Muscle of back (tissue), 11 donors: ENCODE results near the gene CASTOR2. TPM values are rescaled to one million over a fixed set of nuclear protein-coding genes. Genes with fewer than 3 reads are reported as not detected.
"Not testable (repeated sequence)": the region's sequence is repeated elsewhere in the genome, so short reads cannot be mapped to it uniquely, and the experiment has no call there.

Experiments
- DNase-seq, 3 donors: peaks; one replicate each; pipeline versions ENCODE4 v3.0.0 to v3.0.0-alpha.2; 2013
- polyA plus RNA-seq, 10 donors: library from polyadenylated mRNA; unstranded; fragments of 120-200 nt; gene quantifications; one replicate each; pipeline ENCODE4 v1.2.1, GENCODE V29; 2013; ENCODE audit not compliant: insufficient read length in 10 of 10

Gene CASTOR2
- polyA plus RNA-seq, 10 donors = 7.5 to 18.4 (median 11.3) TPM

- DNase-seq = no peak
Observed at GRCh38 chr7:74993121-74993520, 28.6 kb downstream of the CASTOR2 start.

- DNase-seq = not testable (repeated sequence)
Observed at GRCh38 chr7:74994869-74995543, 30.5 kb downstream of the CASTOR2 start.

DNA sequence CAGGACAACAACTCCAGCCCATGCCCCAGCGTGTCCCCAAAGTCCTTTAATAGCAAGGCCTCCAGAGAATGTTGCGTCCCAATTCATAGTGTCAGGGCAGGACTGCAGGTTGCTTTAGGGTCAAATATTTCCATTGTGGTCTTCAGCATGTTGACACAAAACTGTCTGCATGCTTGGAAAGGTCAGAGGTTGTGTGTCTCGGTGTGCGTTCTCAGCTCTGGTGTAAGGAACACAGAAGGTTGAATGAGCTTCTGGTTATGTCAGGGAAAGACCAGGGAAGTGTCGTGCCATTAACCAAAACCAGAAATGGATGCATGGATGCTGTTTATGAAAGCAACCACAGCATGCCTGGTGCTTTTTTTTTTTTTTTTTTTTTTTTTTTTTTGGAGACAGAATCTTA is 31.9 kb downstream of the CASTOR2 start:
- not testable (repeated sequence) for DNase-seq

DNA sequence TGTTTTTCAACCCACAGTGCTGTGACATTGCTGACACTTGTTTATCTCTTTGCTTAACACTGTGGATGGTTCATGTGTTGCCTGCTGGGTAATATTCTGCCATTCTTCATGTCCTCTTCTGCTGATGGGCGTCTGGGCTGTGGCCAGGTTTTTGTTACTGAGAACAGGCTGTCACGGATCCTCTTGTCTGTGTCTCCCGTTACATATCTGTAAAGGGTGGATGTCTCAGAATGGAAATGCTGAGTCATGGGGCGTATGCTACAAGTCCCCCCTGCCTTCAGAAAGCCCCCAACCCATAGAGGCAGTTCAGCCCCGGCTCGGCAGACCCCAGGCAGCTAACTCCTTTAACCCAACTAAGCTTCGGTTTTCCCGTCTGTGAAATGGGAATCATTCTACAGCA is 33.3 kb downstream of the CASTOR2 start:
- DNase-seq = peak in 2 of 3 donors; percentile 16 to 29

- DNase-seq = not testable (repeated sequence)
Observed at GRCh38 chr7:75001356-75001755, 36.9 kb downstream of the CASTOR2 start.

DNA sequence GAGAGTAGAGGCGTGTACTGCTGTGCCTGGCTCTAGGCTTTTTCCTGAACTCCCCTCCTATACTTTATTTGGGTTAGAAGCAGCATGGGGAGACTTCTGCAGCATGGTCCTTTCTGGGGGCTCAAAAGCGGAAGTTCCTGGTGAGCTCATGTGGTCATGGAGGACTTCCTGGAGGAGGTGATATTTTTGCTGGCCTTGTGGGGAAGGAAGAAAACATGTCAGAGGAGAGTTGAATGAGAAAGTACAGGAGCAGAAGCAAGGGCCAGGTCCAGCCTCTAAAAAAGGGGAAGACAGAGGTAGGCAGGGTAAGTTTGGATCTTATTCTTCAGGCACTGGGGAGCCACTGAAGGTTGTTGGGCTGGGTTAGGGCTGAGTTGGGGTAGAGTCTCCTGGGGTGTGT is 45.5 kb downstream of the CASTOR2 start:
- DNase-seq = no peak

GRCh38 chr7:75017832-75018231 is 53.3 kb downstream of the CASTOR2 start:
- DNase-seq = no peak

- DNase-seq = no peak
Observed at GRCh38 chr7:75018570-75019364, 54.3 kb downstream of the CASTOR2 start.

DNA sequence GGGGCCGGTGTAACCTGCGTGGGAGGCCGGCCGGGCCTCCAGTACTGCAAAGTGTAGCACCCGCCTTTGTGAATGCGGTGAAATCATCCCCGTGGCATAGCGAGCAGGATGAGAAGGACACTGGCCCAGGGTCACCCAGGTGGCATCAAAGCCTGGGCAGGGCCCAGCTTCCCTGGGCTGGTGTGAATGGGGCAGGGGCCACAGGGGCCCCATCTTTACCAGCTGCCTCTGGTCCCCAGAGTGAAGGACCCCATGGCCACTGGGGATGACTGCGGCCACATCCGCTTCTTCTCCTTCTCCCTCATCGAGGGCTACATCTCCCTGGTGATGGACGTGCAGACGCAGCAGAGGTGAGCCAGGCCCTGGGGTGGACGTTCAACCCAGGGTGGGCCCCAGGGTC is 55.3 kb downstream of the CASTOR2 start:
- no peak for DNase-seq

- DNase-seq = no peak
Observed at GRCh38 chr7:75024922-75025321, 60.4 kb downstream of the CASTOR2 start.

- DNase-seq = no peak
Observed at GRCh38 chr7:75028299-75028698, 63.8 kb downstream of the CASTOR2 start.

- DNase-seq = no peak
Observed at GRCh38 chr7:75033064-75033463, 68.6 kb downstream of the CASTOR2 start.

GRCh38 chr7:75033826-75034225 is 69.3 kb downstream of the CASTOR2 start:
- DNase-seq = no peak

DNA sequence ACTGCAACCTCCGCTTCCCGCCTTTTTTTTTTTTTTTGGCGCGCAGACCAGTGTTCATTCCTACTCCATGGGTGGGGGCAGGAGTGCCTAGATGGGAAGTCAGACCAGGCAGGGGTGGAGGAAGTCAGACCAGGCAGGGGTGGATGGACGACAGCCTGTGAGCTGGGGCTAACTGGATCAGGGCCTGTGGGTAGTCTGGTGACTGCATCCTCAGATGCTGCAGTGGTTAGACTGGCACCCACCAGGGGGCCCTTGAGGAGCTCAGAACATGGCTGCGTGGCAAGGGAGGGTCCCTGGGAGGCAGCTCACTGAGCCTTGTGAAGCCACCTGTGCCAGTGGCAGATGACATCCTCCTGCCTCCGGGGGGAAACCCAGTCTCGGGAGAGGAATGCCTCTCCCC is 74.0 kb downstream of the CASTOR2 start:
- DNase-seq = no peak

DNA sequence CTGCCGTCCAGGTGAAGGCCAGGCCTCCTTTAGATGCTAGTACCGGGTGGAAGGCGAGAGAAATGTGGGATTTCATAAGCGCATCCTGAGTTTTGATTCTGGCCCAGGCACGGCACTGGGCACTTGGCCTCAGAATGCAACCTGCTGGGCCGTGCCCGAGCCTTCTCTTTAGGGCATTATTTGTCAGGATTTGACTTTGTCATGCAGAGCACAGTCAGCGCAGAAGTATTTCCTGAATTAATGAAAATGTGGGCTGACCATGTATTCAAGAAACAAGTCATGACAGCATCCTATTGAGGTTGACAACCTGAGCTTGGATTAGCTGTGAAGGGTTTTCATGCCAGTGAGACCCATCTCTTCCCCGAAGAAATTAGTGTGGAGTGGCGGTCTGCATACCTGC is 74.7 kb downstream of the CASTOR2 start:
- no peak for DNase-seq

DNA sequence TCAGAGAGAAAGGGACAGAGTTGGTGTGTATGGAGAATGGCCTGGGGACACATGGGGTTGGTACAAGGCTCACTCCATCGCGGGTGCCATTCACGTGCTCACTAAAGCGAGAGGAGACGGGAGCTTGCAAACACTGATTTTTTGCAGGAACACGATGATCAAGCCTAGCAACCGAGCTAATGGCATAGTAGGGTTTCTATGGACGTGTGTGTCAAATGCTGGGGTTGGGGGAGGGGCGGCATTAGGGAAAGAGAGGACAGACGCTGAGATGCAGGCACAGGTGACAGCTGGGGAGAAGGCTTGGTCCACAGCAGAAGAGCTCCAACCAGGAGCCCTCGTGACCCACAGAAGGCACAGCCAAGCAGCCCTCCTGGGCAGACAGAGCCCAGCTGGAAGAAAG is 75.2 kb downstream of the CASTOR2 start:
- DNase-seq = no peak

DNA sequence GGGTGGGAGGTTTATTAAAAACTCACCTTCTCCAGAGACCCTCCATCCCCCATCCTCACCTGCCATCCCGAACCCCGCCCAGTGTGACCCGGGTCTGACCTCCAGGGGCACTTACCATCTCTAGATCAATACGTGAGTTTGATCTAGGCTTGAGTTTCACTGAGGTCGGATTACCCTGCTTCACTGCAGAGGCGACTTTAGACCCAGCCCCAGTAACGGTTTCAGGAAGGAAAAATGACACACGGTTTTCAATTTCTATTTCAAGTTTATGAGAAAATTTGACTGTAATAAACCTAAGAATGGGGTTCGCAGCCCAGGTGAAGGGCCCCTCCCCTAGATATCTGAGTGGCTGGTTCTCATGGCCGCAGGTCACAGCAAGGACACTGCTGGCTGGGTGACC is 76.0 kb downstream of the CASTOR2 start:
- DNase-seq = no peak

DNA sequence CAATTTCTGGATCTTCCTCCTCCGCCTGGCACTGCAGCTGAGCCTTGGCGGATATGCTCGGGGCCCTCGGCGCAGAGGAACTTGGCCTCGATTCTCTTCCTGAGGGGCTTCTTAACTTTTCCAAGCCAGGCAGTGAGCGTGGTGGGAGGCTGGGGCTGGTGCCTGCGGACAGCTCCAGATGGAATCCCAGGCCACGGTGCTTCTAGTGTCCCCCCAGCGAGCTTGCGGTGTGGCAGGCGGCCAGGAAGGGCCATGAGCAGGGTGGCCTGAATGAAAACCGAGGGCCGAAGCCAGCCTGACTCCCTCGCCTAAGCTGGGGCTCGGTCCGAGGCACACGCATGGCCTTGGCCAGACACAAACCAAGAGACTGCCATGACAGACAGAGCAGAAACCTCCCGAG is 77.8 kb downstream of the CASTOR2 start:
- DNase-seq = peak in 1 of 3 donors; percentile 44

DNA sequence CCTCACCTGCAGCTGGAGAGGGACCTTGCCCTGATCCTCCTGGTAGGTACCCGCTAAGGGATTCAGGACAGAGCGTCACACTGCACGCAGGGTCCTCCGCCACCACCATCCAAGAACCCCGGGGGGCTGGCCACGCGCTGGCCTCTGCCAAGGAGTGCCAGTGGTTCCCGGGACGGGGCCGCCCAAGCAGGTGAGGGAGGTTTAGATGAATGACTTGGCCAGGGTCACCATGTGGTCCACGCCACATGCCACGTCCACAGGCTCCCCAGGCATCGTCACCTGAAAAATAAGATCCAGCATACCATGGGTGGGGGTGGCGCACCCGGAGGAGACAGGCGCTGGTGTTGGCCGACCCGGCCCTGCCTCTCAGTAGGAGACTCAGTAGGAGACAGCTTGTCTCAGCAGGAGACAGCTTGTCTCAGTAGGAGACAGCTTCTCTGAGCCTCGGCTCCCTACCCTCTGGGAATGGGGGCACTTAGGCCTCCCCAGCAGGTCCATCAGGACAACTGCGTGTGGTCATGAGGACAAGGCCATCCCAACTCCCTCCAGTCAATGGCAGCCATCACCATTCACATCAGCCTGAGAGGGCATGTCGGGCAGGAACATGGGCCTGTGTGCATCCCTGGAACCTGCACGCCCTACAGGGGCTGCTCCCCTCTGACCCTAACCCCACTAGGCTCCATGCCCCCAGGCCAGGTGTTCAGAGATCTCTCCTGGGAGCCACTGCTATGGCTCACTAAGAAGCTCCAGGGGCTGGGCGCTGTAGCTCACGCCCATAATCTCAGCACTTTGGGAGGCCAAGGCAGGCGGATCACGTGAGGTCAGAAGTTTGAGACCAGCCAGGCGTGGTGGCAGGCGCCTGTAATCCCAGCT is 78.6 kb downstream of the CASTOR2 start:
- no peak for DNase-seq

DNA sequence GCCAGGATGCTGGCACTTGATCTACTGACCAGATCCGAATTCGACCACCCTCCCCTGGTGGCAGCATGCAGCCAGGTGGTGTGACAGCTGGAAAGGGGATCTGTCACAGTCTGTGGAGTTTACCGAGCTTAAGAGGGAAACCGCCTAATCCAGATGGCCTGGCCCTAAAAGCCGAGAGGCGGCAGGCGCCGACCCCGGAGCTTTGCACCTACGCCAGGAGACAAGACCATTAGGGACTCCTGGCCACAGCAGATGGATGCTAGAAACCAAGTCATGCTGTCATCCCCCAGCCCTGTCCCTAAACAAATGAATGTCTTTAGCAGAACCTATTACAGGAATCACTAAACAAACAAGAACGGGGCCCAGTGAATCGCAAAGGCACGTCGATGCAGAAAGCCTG is 81.4 kb downstream of the CASTOR2 start:
- DNase-seq = no peak

- no peak for DNase-seq
Observed at GRCh38 chr7:75048435-75049379, 84.2 kb downstream of the CASTOR2 start.
